NCI-H2107 (cell line): ENCODE data around the gene SYNGR2.
"Not testable (repeated sequence)": the region's sequence is repeated elsewhere in the genome, so short reads cannot be mapped to it uniquely, and the experiment has no call there.

ENCODE experiments used
- DNase-seq: peaks from one replicate; lab custom pipeline; 2025; lab: John Stamatoyannopoulos, UW

Gene SYNGR2

GRCh38 chr17:78130090-78130436 lies 38.3 kb upstream of the SYNGR2 start:
- no peak for DNase-seq

GRCh38 chr17:78130437-78131101 lies 37.8 kb upstream of the SYNGR2 start, which contains the start of gene TMC8:
Gene TMC8, plus strand, starts transcription at chr17:78130771. Its CDS starts 818 bp downstream, at chr17:78131589.
- DNase-seq = no peak

- DNase-seq = no peak
These were observed 37.0 kb upstream of the SYNGR2 start for GRCh38 chr17:78131172-78132083.

GRCh38 chr17:78132084-78132676 lies 36.2 kb upstream of the SYNGR2 start:
- no peak for DNase-seq

- DNase-seq = no peak
These were observed 35.6 kb upstream of the SYNGR2 start for GRCh38 chr17:78132767-78133178.

GRCh38 chr17:78133179-78133951 lies 35.0 kb upstream of the SYNGR2 start:
- no peak for DNase-seq

GRCh38 chr17:78133971-78134898 lies 34.1 kb upstream of the SYNGR2 start:
- DNase-seq = no peak

- no peak for DNase-seq
These were observed 33.4 kb upstream of the SYNGR2 start for GRCh38 chr17:78134899-78135385.

GRCh38 chr17:78135858-78136500 lies 32.4 kb upstream of the SYNGR2 start:
- DNase-seq = no peak

- DNase-seq = no peak
These were observed 30.8 kb upstream of the SYNGR2 start for GRCh38 chr17:78137392-78138203.

GRCh38 chr17:78138204-78139060 lies 29.9 kb upstream of the SYNGR2 start:
- no peak for DNase-seq

GRCh38 chr17:78139861-78140168 lies 28.6 kb upstream of the SYNGR2 start:
- DNase-seq = not testable (repeated sequence)

GRCh38 chr17:78140169-78141051 lies 28.0 kb upstream of the SYNGR2 start:
- DNase-seq = no peak

GRCh38 chr17:78141437-78142118 lies 26.8 kb upstream of the SYNGR2 start:
- DNase-seq = no peak

GRCh38 chr17:78142119-78142861 lies 26.1 kb upstream of the SYNGR2 start:
- DNase-seq = no peak
